ENCODE data around the gene PRM3.

The PRM3 gene

DNA sequence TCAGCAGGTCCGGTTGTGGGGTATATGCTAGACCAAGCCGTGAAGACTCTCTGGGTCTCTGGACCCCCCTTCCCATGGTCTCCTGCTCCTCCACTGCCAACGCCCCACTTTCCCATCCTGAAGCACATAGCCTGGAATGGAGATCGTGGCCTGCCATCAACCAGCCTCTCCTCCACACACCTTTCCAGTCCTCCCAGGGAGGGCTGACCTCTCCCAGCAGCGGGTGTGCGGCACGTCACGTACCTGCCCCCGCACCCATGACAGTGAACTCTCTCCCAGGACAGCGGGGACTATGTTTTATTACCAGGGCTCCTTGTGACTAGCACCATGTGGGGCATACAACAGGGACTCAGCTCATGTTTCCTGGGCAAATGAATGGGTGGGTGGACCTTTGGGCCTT lies 1.8 kb downstream of the PRM3 start:
- TF ChIP-seq, protein P1, sequence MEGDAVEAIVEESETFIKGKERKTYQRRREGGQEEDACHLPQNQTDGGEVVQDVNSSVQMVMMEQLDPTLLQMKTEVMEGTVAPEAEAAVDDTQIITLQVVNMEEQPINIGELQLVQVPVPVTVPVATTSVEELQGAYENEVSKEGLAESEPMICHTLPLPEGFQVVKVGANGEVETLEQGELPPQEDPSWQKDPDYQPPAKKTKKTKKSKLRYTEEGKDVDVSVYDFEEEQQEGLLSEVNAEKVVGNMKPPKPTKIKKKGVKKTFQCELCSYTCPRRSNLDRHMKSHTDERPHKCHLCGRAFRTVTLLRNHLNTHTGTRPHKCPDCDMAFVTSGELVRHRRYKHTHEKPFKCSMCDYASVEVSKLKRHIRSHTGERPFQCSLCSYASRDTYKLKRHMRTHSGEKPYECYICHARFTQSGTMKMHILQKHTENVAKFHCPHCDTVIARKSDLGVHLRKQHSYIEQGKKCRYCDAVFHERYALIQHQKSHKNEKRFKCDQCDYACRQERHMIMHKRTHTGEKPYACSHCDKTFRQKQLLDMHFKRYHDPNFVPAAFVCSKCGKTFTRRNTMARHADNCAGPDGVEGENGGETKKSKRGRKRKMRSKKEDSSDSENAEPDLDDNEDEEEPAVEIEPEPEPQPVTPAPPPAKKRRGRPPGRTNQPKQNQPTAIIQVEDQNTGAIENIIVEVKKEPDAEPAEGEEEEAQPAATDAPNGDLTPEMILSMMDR (IDR thresholded peaks at IDR 0.05; ENCODE audit: low read depth, low read length) = no peak
- no peak for DNase-seq (ENCODE audit: extremely low read depth, low read depth)

DNA sequence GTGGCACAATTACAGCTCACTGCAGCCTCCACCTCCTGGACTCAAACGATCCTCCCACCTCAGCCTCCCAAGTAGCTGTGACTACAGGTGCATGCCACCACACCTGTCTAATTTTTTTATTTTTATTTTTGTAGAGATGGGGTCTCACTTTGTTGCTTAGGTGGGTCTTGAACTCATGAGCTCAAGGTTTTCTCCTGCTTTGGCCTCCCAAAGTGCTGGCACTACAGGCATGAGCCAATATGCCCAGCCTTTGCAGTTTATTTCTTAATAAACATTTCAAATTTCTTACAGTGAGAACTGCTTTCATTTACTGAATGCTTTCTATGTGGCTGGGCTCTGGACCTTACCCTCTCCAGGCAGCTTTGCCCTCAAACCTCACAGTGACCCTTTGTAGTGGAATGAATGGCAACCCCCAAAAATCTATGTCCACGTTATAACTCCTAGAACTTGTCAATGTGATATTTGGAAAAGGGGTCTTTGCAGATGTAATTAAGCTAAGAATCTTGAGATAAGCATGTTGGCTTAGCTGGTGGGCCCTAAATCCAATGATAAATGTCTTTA lies 2.7 kb downstream of the PRM3 start:
- no peak for DNase-seq (ENCODE audit: extremely low read depth, low read depth)
- TF ChIP-seq, protein P1 (IDR thresholded peaks at IDR 0.05; ENCODE audit: low read depth, low read length) = no peak

DNA sequence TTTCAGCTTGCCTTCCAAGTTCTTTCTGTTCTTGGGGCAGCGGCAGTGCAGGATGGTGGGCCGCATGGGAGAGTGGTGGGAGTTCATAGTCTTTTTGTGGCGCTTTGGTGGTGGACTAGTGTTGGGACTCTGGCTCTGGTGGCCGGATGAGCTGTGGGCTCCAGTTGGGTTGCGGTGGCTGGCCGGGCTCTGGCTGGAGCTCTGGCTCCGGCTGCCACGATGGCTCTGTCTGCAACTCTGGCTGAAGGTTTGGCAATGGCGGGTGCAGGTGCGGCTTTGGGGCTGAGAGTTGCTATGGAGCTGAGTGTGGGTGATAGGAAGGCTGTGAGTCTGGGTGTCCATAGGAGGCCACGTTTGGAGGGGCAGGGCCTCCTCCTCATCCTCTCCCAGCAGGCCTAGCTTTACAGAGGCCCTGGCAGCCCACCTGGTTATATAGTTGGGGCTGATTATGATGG lies 4.5 kb downstream of the PRM3 start, which contains the start of gene TNP2:
Gene TNP2 (minus strand): TSS at position 405 of the 455 bp plus-strand sequence. CDS start 63 bp downstream, at position 342.
- TF ChIP-seq, protein P1 (IDR thresholded peaks at IDR 0.05; ENCODE audit: low read depth, low read length) = no peak
- no peak for DNase-seq (ENCODE audit: extremely low read depth, low read depth)

DNA sequence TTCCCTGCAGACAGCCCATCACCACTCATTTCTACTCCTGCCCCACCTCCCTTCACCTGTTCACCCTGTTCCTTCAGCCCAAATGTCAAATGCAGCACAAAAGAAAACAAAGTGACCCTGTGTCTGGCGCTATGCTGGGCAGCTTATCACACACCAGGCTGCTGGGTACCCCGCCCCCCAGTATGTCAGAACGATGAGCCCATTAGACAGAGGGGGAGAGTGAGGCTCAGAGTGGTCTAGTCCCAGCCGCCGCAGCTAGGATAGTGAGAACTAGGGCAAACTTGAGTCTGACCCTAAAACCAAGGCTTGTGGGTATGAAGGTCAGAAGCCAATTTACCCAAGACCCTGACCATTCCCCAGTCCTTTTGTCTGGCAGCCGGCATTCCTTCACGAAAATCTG lies 8.3 kb downstream of the PRM3 start:
- DNase-seq (ENCODE audit: extremely low read depth, low read depth) = no peak
- TF ChIP-seq, protein P1 (IDR thresholded peaks at IDR 0.05; ENCODE audit: low read depth, low read length) = no peak

DNA sequence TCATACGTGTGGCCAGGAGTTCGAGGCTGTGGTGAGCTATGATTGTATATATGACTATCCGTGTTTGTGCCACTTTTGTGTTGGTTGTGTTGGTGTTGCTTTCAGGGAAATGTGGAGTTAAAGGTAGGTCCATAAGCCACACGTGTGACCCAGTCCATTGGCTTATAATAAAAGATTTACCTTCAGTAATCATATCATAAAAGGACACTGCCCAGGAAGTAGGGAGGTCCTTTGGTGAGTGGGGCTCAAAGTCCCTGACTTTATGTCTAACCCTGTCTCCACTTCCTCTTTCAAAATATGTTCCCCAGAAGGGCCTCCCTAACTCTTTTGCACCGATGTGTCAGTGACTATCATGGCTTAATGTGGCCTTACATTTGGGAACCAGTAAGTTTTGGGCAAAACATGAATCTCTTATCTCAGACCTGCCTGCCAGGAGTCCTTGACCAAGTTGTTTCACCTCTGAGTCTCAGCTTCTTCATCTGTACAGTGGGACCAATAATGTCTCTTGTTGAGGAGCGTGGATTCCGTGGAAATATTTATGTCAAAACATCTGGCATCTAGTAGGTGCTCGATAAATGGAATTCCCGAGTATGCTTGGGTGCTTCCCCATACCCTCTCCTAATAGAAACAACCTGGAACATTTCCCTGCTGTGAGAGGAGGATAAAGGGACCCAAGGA lies 9.1 kb downstream of the PRM3 start:
- no peak for DNase-seq (ENCODE audit: extremely low read depth, low read depth)
- TF ChIP-seq, protein P1 (IDR thresholded peaks at IDR 0.05; ENCODE audit: low read depth, low read length) = no peak

DNA sequence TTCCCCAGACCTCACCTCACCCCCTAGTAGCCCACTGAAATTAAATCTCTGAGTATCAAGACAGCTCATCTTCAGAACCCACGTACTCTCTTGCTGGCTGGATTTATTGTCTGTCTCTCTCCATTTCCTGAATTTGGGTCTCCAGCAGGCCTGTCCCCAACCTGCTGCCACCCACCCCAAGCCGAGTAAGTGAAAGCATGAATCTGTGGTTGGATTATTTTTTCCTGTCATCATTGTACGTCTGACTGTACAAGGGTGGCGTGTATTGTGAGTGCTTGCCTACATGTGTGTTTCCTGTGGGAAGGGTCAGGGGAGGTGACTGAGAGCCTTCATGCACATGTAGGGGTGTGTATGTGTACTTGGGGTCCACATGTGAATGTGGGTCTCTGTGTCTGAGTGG lies 9.7 kb downstream of the PRM3 start:
- DNase-seq (ENCODE audit: extremely low read depth, low read depth) = no peak
- TF ChIP-seq, protein P1 (IDR thresholded peaks at IDR 0.05; ENCODE audit: low read depth, low read length) = no peak

DNA sequence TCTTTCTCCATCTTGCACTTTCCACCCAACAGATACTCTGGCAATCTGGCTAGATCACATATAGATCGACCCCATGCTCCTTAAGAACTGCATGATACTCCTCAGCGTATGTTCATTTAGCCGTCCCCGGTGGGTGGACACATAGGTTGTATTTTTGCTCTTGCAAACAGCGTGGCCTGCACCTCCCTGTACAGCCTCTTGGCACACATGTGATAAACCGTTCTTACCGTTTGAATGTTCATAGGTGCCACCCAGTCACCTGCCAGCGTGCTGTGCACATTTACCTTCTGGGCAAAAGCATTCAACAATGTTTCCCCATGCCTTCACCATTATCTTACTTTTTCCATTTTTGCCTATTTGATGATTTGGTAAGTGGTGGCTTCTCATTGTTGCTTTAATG lies 10.5 kb downstream of the PRM3 start:
- TF ChIP-seq, protein P1 (IDR thresholded peaks at IDR 0.05; ENCODE audit: low read depth, low read length) = no peak

More for the DNA sequence above, 10.5 kb downstream of the PRM3 start:
- DNase-seq (ENCODE audit: extremely low read depth, low read depth) = no peak
